ENCODE results near the gene PRRT3.
"Not testable (repeated sequence)": the region's sequence is repeated elsewhere in the genome, so short reads cannot be mapped to it uniquely, and the experiment has no call there.

PRRT3 gene

GRCh38 chr3:9917820-9918219 is 34.4 kb downstream of the PRRT3 start:
- DNase-seq, result peak; percentile 0

- DNase-seq, result peak; percentile 88
These were observed 35.2 kb downstream of the PRRT3 start, which contains the start of gene IL17RC for GRCh38 chr3:9916734-9917680. TSS of gene IL17RC (plus strand) at chr3:9917098. CDS start at chr3:9917316, 218 bp downstream.

GRCh38 chr3:9916346-9916733 is 35.9 kb downstream of the PRRT3 start:
- DNase-seq, result peak; percentile 12

GRCh38 chr3:9915254-9916141 is 36.7 kb downstream of the PRRT3 start:
- DNase-seq, result peak; percentile 53

GRCh38 chr3:9914559-9915253 is 37.5 kb downstream of the PRRT3 start:
- DNase-seq, result peak; percentile 80

- no peak for DNase-seq
These were observed 38.2 kb downstream of the PRRT3 start for GRCh38 chr3:9914011-9914410.

- DNase-seq, result no peak
These were observed 38.6 kb downstream of the PRRT3 start for GRCh38 chr3:9913601-9914000.

- peak; percentile 84 for DNase-seq
These were observed 39.8 kb downstream of the PRRT3 start for GRCh38 chr3:9912294-9912935.

GRCh38 chr3:9911863-9912262 is 40.3 kb downstream of the PRRT3 start:
- no peak for DNase-seq

GRCh38 chr3:9909221-9910013 is 42.8 kb downstream of the PRRT3 start:
- no peak for DNase-seq

GRCh38 chr3:9908286-9908685 is 43.9 kb downstream of the PRRT3 start:
- no peak for DNase-seq

GRCh38 chr3:9906480-9906879 is 45.7 kb downstream of the PRRT3 start:
- DNase-seq, result no peak

GRCh38 chr3:9903904-9904303 is 48.3 kb downstream of the PRRT3 start:
- no peak for DNase-seq

GRCh38 chr3:9903238-9903624 is 49.0 kb downstream of the PRRT3 start:
- no peak for DNase-seq

GRCh38 chr3:9902372-9903237 is 49.6 kb downstream of the PRRT3 start, which contains the start of gene IL17RE:
TSS of gene IL17RE (plus strand) at chr3:9902848. CDS start at chr3:9902933, 85 bp downstream.
- DNase-seq, result peak; percentile 40

- no peak for DNase-seq
These were observed 50.2 kb downstream of the PRRT3 start for GRCh38 chr3:9901967-9902366.

- not testable (repeated sequence) for DNase-seq
These were observed 51.2 kb downstream of the PRRT3 start for GRCh38 chr3:9900965-9901415.

GRCh38 chr3:9899289-9899791 is 52.9 kb downstream of the PRRT3 start:
- no peak for DNase-seq

- no peak for DNase-seq
These were observed 53.6 kb downstream of the PRRT3 start for GRCh38 chr3:9898467-9899241.
